Measurements from ENCODE around the gene RBM43.

The RBM43 gene

GRCh38 chr2:151207100-151207499 is 54.6 kb downstream of the RBM43 start:
- Mint-ChIP-seq H3K27ac (no peak overlapping the region), H3K9me3 (ENCODE audit: low read depth) (no peaks in the 10 kb centered on the region), H3K4me1 (ENCODE audit: low read depth) (no peaks in the 10 kb centered on the region), H3K36me3 (no peaks in the 10 kb centered on the region), H3K27me3 (peaks cover 3% of the 10 kb centered on the region), H3K4me3 (no peak overlapping the region)

GRCh38 chr2:151206446-151206968 is 55.2 kb downstream of the RBM43 start:
- Mint-ChIP-seq H3K9me3 (ENCODE audit: low read depth) (no peaks in the 10 kb centered on the region), H3K36me3 (no peaks in the 10 kb centered on the region), H3K4me1 (ENCODE audit: low read depth) (no peaks in the 10 kb centered on the region), H3K27ac (no peak overlapping the region), H3K27me3 (peaks cover 5% of the 10 kb centered on the region), H3K4me3 (no peak overlapping the region)

- H3K9me3 Mint-ChIP-seq (ENCODE audit: low read depth), result no peaks in the 10 kb centered on the region
- H3K27me3 Mint-ChIP-seq, result peaks cover 5% of the 10 kb centered on the region
- peaks cover 3% of the 10 kb centered on the region for H3K4me1 Mint-ChIP-seq (ENCODE audit: low read depth)
- H3K27ac Mint-ChIP-seq, result no peak overlapping the region
- H3K4me3 Mint-ChIP-seq, result no peak overlapping the region
- no peaks in the 10 kb centered on the region for H3K36me3 Mint-ChIP-seq
Measured at GRCh38 chr2:151205571-151205970, 56.1 kb downstream of the RBM43 start.

GRCh38 chr2:151204756-151205155 is 56.9 kb downstream of the RBM43 start:
- H3K27me3 Mint-ChIP-seq, result peaks cover 3% of the 10 kb centered on the region
- H3K36me3 Mint-ChIP-seq, result no peaks in the 10 kb centered on the region
- no peak overlapping the region for H3K4me3 Mint-ChIP-seq
- H3K4me1 Mint-ChIP-seq (ENCODE audit: low read depth), result peaks cover 4% of the 10 kb centered on the region
- H3K27ac Mint-ChIP-seq, result no peak overlapping the region
- no peaks in the 10 kb centered on the region for H3K9me3 Mint-ChIP-seq (ENCODE audit: low read depth)

GRCh38 chr2:151200844-151201243 is 60.8 kb downstream of the RBM43 start:
- no peaks in the 10 kb centered on the region for H3K9me3 Mint-ChIP-seq (ENCODE audit: low read depth)
- no peak overlapping the region for H3K4me3 Mint-ChIP-seq
- peaks cover 4% of the 10 kb centered on the region for H3K4me1 Mint-ChIP-seq (ENCODE audit: low read depth)
- peaks cover 3% of the 10 kb centered on the region for H3K27me3 Mint-ChIP-seq
- no peak overlapping the region for H3K27ac Mint-ChIP-seq
- H3K36me3 Mint-ChIP-seq, result no peaks in the 10 kb centered on the region

GRCh38 chr2:151200277-151200676 is 61.4 kb downstream of the RBM43 start:
- peaks cover 4% of the 10 kb centered on the region for H3K4me1 Mint-ChIP-seq (ENCODE audit: low read depth)
- peaks cover 3% of the 10 kb centered on the region for H3K27me3 Mint-ChIP-seq
- no peaks in the 10 kb centered on the region for H3K36me3 Mint-ChIP-seq
- H3K4me3 Mint-ChIP-seq, result no peak overlapping the region
- no peak overlapping the region for H3K27ac Mint-ChIP-seq
- no peaks in the 10 kb centered on the region for H3K9me3 Mint-ChIP-seq (ENCODE audit: low read depth)

- no peak overlapping the region for H3K27ac Mint-ChIP-seq
- no peaks in the 10 kb centered on the region for H3K9me3 Mint-ChIP-seq (ENCODE audit: low read depth)
- H3K4me1 Mint-ChIP-seq (ENCODE audit: low read depth), result peaks cover 4% of the 10 kb centered on the region
- H3K4me3 Mint-ChIP-seq, result no peak overlapping the region
- peaks cover 3% of the 10 kb centered on the region for H3K27me3 Mint-ChIP-seq
- H3K36me3 Mint-ChIP-seq, result no peaks in the 10 kb centered on the region
Measured at GRCh38 chr2:151198645-151199044, 63.0 kb downstream of the RBM43 start.
